Stimulated activated CD4-positive, alpha-beta T cell treated with anti-CD3 and anti-CD28 coated beads, Interleukin-15, amount 100 ng/mL, for 24 hours (primary cell): ENCODE measurements around the gene PCMT1.

Experiments used
- DNase-seq: peaks from one replicate; pipeline ENCODE4 v3.0.0-alpha.2; 2020

The PCMT1 gene

DNA sequence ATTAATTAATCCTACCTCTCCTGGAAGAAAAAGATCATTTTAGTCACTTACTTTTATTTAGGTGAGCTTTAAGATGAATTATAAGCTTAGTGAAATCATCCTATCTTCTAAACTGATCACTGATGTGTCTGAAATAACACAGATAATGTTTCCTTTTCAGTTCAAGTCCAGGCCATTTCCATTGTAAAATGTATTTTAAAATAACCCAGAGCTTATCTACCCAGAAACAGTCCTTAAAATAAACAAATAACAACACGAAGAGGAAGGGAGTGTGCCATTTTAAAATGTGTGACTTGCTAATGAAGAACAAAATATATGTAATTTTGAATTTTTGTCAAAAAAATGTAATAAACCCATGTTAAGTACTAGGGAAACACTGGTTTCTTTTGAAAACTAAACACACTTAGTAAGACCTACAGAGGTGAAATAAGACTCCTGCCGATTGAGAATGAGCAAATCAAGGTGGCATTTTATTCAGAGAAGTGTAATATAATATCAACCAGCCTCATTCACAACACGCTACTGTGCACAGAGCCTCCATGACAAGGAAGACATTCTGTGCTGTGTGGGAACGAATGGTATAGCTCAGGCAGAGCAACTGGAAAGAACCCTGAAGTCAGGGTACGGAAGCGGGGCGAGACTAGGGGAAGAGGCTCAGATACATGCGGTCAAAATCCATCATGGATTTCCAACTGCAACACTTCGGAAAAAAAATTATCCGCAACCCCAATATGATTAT, 106.9 kb downstream of the PCMT1 start:
- no peak for DNase-seq

DNA sequence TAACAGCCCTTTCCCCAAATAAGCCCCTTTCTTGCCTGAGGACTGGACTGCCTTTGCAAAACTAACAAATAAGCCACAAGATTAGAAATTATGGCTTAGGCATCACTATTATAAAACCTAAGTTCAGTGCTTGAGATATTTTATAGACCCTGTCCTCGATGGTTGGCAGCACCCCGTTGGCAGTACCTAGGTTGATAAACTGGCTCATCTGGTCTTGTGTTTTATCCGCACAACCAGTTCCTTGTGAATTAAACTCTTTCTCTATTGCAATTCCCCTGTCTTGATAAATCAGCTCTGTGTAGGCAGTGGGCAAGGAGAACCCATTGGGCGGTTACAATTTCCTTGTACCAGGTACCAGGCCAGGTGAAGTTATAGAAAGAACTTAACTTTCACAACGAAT, 108.0 kb downstream of the PCMT1 start:
- no peak for DNase-seq

DNA sequence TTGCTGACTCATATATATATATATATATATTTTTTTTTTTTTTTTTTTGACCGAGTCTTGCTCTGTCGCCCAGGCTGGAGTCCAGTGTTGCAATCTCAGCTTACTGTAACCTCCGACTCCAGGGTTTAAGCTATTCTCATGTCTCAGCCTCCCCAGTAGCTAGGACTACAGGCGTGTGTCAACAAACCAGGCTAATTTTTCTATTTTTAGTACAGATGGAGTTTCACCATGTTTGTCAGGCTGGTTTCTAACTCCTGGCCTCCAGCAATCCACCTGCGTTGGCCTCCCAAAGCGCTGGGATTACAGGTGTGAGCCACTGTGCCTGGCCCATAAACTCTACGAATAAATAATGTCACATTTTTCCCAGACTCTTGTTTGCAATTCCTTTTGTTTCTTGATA, 109.8 kb downstream of the PCMT1 start:
- DNase-seq, result no peak

DNA sequence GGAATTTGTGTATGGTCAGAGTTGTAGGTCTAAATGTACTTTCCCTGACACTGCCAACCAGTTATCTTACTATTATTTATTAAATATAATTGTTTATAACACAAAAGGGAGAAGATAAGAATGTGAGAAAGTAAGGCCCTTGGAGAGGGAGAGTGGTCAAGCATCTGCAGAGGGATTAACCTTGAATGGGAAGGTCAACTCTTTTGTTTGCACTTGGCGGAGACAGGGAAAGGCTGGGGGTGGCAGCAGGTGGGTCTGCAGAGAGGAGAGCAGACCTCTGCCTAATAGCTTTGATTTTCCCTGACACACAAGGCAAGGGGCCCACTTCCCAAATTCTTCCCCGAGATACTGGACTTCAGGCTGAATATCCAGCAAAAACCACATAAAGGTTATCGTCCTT, 110.4 kb downstream of the PCMT1 start:
- no peak for DNase-seq

DNA sequence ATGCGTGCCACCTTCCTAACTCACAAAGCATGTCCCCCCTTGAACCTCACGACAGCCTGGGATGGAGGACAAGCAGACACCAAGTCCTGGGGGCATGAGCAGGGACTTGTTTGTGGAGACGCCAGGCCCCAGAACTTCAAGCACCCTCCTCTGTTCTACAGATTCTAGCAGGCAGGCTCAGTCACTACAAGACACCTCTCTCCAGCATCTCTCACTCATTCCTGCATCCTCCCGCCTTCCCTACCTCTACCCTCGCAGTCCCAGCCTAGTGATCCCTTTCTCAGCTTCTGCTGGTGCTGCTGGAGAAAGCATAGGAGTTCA, 110.9 kb downstream of the PCMT1 start:
- DNase-seq, result no peak
